ENCODE measurements around the gene ASS1. TPM values are rescaled to one million over a fixed set of nuclear protein-coding genes. Genes with fewer than 3 reads are reported as not detected.
"Not testable (repeated sequence)": the region's sequence is repeated elsewhere in the genome, so short reads cannot be mapped to it uniquely, and the experiment has no call there.

Gene ASS1
- total and polyA plus RNA-seq, 12 donors: 27.4 to 147 (median 53.3) TPM

- ATAC-seq (peak in 1 of 8 donors; percentile 7), DNase-seq (no peak)
- Histone ChIP-seq H3K9me3 (no peaks in the 10 kb centered on the region), H3K27ac (no peak overlapping the region), H3K4me1 (no peaks in the 10 kb centered on the region), H3K36me3 (peaks cover 0 to 28% (median 0%) of the 10 kb centered on the region in 9 donors), H3K27me3 (no peaks in the 10 kb centered on the region), H3K4me3 (no peak overlapping the region)
- TF ChIP-seq CTCF (IDR thresholded peaks at IDR 0.05): no peak
- intact Hi-C loops (cut with DNase I): no loop called here
- 80 to 83% methylated on average over 17 of the region's 17 CpGs for WGBS, 2 donors
Observed at GRCh38 chr9:130398487-130399240, 46.1 kb upstream of the ASS1 start.

GRCh38 chr9:130399768-130400167 is 45.0 kb upstream of the ASS1 start:
- no peak overlapping the region for H3K4me3 ChIP-seq
- TF ChIP-seq CTCF (IDR thresholded peaks at IDR 0.05): no peak
- DNase-seq: no peak
- 63 to 75% methylated on average over 8 of the region's 8 CpGs for WGBS, 2 donors
- H3K27ac ChIP-seq: no peak overlapping the region
- H3K27me3 ChIP-seq: no peaks in the 10 kb centered on the region
- H3K4me1 ChIP-seq: no peaks in the 10 kb centered on the region
- H3K9me3 ChIP-seq: no peaks in the 10 kb centered on the region
- intact Hi-C loops (cut with DNase I): no loop called here
- peaks cover 0 to 35% (median 0%) of the 10 kb centered on the region in 9 donors for H3K36me3 ChIP-seq
- no peak for ATAC-seq

GRCh38 chr9:130400870-130401269 is 43.9 kb upstream of the ASS1 start:
- TF ChIP-seq CTCF (IDR thresholded peaks at IDR 0.05): no peak
- Histone ChIP-seq H3K4me1 (no peaks in the 10 kb centered on the region), H3K4me3 (no peak overlapping the region), H3K9me3 (no peaks in the 10 kb centered on the region), H3K27me3 (no peaks in the 10 kb centered on the region), H3K36me3 (peaks cover 0 to 40% (median 0%) of the 10 kb centered on the region in 9 donors), H3K27ac (no peak overlapping the region)
- ATAC-seq (no peak), DNase-seq (no peak)
- WGBS, 2 donors: 94 to 95% methylated on average over 8 of the region's 8 CpGs
- intact Hi-C loops (cut with DNase I): no loop called here

GRCh38 chr9:130401742-130402141 is 43.0 kb upstream of the ASS1 start:
- DNase-seq; H3K4me1 ChIP-seq; H3K27ac ChIP-seq; intact Hi-C loops (cut with DNase I); H3K9me3 ChIP-seq; ATAC-seq; H3K27me3 ChIP-seq; H3K4me3 ChIP-seq: not testable (repeated sequence)
- peaks cover 0 to 45% (median 0%) of the 10 kb centered on the region in 9 donors for H3K36me3 ChIP-seq
- WGBS, 2 donors: 89 to 93% methylated on average over 3 of the region's 3 CpGs

- H3K9me3 ChIP-seq: no peaks in the 10 kb centered on the region
- intact Hi-C loops (cut with DNase I): no loop called here
- peaks cover 0 to 49% (median 0%) of the 10 kb centered on the region in 9 donors for H3K36me3 ChIP-seq
- ATAC-seq: no peak
- WGBS, 2 donors: 88 to 93% methylated on average over 3 of the region's 3 CpGs
- H3K27ac ChIP-seq: no peak overlapping the region
- no peaks in the 10 kb centered on the region for H3K27me3 ChIP-seq
- no peaks in the 10 kb centered on the region for H3K4me1 ChIP-seq
- no peak overlapping the region for H3K4me3 ChIP-seq
- TF ChIP-seq CTCF (IDR thresholded peaks at IDR 0.05): no peak
- no peak for DNase-seq
Observed at GRCh38 chr9:130402243-130402642, 42.5 kb upstream of the ASS1 start.
